GM12872 (cell line): ENCODE measurements around the gene PCCA.

Source experiments
- TF ChIP-seq, protein P1 (sequence below): IDR thresholded peaks from 3 replicates; pipeline ENCODE4 v1.5.1; 2011; ENCODE audit warnings: low read depth, mild to moderate bottlenecking, low read length, moderate library complexity; ENCODE audit not compliant: insufficient read depth

PCCA gene

DNA sequence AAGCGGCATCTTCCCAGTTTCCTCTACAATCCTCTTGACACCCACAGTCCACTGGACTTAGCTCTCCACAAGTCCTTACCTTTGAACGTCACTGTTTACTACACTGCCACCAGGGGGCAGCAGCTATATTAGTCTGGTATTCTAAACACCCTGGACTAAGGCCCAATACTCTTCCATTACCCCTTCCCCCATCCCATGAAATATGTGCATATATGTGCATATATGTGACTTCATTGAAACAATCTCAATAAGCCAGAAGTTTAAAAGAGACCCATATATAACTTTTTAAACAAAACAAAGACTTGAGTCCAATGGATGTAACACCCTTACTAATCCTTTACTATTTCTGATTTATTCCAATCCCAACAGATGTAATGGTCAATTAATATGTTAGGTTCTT is 484.2 kb downstream of the PCCA start:
- TF ChIP-seq, protein P1, sequence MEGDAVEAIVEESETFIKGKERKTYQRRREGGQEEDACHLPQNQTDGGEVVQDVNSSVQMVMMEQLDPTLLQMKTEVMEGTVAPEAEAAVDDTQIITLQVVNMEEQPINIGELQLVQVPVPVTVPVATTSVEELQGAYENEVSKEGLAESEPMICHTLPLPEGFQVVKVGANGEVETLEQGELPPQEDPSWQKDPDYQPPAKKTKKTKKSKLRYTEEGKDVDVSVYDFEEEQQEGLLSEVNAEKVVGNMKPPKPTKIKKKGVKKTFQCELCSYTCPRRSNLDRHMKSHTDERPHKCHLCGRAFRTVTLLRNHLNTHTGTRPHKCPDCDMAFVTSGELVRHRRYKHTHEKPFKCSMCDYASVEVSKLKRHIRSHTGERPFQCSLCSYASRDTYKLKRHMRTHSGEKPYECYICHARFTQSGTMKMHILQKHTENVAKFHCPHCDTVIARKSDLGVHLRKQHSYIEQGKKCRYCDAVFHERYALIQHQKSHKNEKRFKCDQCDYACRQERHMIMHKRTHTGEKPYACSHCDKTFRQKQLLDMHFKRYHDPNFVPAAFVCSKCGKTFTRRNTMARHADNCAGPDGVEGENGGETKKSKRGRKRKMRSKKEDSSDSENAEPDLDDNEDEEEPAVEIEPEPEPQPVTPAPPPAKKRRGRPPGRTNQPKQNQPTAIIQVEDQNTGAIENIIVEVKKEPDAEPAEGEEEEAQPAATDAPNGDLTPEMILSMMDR = peak; percentile 70
